ENCODE measurements around the gene UBE2V1.
"Not testable (repeated sequence)": the region's sequence is repeated elsewhere in the genome, so short reads cannot be mapped to it uniquely, and the experiment has no call there.

UBE2V1 gene

GRCh38 chr20:50095476-50096078, 17.4 kb downstream of the UBE2V1 start:
- no peak for DNase-seq (ENCODE audit: low read depth, low spot score)

GRCh38 chr20:50094522-50094921, 18.4 kb downstream of the UBE2V1 start:
- no peak for DNase-seq (ENCODE audit: low read depth, low spot score)

DNA sequence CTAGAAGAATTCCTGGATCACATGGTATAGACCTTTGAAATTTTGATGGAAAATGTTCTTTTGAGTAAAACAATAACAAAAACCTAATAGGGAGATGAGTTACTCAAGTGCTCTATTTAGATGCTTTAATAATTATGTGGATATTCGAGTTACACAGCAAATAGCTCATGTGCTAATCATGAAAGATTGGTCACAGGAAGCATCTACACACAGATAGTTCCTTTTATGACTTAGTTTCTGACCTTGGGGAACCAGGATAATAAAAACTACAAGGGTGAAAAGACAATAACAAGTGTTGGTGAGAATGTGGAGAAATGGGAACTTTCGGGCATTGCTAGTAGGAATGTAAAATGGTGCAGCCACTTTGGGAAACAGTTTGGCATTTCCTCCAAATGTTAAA, 19.7 kb downstream of the UBE2V1 start:
- DNase-seq (ENCODE audit: low read depth, low spot score) = no peak

DNA sequence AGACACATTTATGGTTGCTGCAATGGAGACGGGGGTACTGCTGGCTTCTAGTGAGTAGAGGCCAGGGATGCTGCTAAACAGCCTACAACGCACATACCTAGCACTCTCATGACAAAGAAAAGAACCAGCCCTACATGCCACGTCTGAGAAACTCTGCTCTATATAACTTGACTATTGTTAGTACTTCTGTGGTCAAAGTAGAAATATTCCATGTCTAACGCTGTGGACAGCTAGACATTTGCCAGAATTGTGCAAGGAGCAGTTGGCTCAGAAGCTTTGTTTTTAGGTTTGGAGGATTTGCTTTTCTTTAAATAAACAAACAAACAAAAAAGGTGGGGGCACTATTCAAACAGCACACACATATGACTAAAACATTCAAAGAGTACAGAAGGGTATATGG, 20.5 kb downstream of the UBE2V1 start:
- no peak for DNase-seq (ENCODE audit: low read depth, low spot score)

GRCh38 chr20:50089787-50090177, 23.2 kb downstream of the UBE2V1 start:
- no peak for DNase-seq (ENCODE audit: low read depth, low spot score)

- DNase-seq (ENCODE audit: low read depth, low spot score) = no peak
These were observed 23.7 kb downstream of the UBE2V1 start for GRCh38 chr20:50089140-50089786.

DNA sequence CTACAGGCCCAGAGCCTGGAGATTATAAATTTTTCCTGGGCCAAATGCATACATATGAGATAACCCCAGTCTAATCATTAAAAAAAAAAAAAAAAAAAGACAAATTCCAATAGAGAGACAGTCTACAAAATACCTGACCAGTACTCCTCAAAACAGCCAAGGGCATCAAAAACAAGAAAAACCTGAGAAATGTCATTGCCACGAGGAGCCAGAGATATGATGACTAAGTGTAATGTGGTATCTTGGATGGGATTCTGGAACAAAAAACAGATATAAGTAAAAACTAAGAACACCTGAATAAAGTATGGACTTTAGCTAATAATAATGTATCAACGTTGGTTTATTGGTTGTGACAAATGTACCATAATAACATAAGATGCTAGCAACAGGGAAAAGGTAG, 24.9 kb downstream of the UBE2V1 start:
- DNase-seq (ENCODE audit: low read depth, low spot score) = no peak

DNA sequence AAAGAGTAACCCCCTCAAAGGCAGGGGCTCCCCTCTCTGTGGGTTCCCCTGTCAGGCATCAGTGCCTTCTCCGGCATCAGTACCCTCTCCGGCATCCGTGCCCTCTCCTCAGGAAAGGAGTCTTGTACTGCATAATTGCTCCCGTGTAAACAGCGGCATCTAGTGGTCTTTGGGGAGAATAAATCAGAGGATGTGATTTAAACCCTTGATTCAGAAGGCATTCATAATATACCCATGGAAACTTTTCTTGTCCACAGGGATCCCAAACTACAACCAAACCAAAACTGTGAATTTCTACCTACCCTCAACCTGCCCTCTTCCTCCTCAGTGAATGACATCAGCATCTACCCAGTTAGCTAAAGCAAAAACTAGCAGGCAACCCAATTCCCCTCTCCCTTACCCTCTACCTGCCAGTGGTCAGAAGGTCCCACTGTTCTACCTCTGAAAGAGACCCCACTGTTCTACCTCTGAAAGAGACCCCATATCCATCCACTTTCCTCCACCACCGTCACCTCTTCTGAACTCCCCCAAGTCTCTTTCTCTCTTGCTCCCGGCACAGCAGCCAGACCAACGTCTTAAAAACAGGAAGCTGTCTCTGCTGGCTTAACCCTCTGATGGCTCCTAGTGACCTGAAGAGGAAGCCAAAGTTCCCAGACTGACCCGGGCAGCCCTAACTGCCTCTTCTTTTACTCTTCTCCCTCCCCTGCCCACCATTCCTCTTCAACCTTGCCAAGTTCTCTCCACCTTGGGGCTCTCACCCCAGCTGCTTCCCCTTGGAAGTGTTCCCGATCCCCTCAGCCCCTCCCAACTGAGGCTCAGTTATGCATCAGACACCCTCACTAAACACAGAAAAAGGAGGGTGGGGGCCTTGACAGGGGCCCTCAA, 27.2 kb downstream of the UBE2V1 start:
- no peak for DNase-seq (ENCODE audit: low read depth, low spot score)

GRCh38 chr20:50085146-50085480, 27.8 kb downstream of the UBE2V1 start:
- no peak for DNase-seq (ENCODE audit: low read depth, low spot score)

- no peak for DNase-seq (ENCODE audit: low read depth, low spot score)
These were observed 29.9 kb downstream of the UBE2V1 start for GRCh38 chr20:50083034-50083433.

GRCh38 chr20:50082056-50082455, 30.9 kb downstream of the UBE2V1 start:
- not testable (repeated sequence) for DNase-seq (ENCODE audit: low read depth, low spot score)

DNA sequence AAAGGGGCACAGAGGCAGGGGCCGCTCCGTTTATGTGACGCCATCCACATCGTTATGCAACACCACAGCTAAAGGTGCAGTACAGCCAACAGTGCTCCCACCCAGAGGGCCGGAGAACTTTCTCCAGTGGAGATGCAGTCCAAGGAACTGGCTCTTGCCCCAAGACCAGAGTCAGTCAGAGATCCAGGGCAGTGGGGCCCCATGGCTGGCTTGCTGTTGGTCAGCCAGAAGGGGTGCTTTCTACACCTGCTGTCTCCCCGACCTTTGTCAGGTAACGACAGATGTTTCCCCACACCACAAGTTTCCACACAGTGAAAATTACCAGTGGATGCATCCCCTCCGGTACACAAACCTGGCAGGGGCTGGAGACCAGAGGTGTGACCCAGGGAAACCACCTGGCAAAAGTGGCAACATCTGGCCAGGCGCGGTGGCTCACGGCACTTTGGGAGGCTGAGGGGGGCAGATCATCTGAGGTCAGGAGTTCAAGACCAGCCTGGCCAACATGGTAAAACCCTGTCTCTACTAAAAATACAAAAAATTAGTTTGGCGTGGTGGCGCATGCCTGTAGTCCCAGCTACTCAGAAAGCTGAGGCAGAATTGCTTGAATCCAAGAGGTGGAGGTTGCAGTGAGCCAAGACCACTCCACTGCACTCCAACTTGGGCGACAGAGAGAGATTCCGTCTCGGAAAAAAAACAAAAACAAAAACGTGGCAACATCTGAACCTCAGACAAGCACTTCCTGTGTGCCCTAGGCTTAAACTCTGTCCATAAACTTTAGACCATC, 34.9 kb downstream of the UBE2V1 start:
- no peak for DNase-seq (ENCODE audit: low read depth, low spot score)

DNA sequence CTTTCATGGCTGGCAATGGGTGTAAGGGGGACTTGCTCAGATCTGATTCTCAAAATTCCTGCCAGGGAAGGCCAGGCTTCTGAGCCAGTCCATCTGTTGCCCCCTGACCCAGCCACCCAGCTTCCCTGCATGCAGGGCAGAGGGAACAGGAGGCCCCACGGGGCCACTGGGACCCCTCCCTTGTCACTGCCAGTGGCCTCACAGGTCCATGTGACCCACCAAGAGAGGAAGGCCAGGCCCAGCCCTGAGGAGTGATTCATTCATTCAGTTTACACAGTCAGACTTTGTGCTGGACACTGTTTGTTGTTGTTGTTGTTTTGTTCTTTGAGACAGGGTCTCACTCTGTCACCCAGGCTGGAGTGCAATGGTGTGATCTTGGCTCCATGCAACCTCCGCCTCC, 39.5 kb downstream of the UBE2V1 start:
- no peak for DNase-seq (ENCODE audit: low read depth, low spot score)

DNA sequence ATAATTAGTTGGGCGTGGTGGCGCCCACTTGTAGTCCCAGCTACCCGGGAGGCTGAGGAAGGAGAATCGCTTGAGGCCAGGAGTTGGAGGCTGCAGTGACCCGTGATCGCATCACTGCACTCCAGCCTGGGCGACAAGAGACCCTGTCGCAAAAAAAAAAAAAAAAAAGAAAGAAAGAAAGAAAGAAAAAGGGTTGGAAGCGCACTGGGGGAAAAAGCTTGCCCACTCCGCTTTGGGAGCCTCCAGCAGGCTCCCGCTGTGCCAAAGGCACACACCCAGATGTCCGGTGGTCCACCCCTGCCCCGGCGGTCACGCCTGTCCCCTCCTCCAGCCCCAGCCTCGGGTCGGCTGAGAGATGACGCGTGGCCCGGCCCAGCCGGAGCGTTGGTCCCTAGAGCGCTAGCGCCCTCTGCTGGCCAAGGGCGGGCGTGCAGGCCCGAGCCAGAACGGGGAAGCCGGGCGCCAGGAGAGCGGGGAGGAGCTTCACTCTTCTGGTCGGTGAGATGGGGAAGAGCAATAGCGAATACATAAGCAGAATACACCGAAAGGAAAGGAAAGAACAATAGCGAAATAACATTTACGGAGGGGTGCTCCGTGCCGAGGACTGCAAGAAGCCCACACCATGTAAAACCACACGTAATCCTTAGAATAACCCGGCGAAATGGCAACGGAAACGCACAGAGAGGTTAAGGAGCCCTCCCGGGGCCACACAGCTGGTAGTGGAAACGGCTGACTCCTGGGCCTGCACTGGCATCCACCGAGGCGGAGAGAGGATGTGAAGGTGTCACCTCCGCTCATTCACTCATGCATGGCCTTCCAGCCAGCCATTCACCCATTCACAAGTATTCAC, 41.7 kb downstream of the UBE2V1 start:
- peak; percentile 57 for DNase-seq (ENCODE audit: low read depth, low spot score)

DNA sequence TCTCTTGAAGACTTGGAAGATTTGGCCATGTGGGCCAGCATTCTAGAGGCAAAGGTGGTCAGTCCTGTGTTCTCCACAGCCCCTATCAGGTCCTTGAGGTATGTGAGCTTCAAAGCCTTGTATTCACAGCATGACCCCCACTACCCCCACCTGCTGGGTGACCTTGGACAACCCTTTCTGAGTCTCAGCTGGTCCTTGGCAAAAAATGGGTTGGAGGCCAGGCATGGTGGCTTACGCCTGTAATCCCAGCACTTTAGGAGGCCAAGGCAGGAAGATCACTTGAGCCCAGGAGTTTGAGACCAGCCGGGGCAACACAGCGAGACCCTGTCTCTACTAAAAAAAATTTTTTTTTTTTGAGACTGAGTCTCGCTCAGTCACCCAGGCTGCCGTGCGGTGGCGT, 42.6 kb downstream of the UBE2V1 start:
- no peak for DNase-seq (ENCODE audit: low read depth, low spot score)

- no peak for DNase-seq (ENCODE audit: low read depth, low spot score)
These were observed 44.8 kb downstream of the UBE2V1 start for GRCh38 chr20:50068041-50068651.

GRCh38 chr20:50067461-50067860, 45.5 kb downstream of the UBE2V1 start:
- no peak for DNase-seq (ENCODE audit: low read depth, low spot score)

- no peak for DNase-seq (ENCODE audit: low read depth, low spot score)
These were observed 45.9 kb downstream of the UBE2V1 start for GRCh38 chr20:50067018-50067417.

DNA sequence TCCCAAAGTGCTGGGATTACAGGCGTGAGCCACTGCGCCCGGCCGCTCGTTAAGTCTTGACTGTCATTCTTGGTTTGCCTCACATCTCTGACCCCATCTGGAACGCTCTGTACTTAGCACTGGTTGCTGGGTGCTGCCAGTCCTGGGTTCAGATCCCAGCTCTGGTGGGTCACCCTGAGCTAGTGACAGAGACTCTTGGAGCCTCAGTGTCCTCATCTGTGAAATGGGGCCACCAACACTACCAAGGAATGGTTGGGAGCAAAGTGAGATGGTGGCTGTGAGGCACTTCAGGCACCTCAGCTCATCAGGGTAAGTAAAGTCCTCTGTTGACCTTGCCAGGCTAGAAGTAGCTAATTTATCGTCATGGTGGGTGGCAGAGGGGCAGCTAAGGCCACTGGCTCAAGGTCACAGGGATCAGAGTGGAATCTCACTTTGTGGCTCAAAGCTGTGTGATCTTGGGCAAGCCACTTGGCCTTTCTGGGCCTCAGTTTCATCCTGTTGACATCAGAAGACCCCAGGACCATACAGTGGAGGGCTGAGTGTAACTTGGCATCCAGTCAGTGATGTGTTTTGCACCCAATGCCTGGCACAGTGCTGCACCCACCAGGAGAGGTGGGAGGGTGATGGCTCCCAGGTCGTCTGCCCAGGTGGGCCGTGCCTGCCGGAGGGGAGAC, 46.7 kb downstream of the UBE2V1 start:
- no peak for DNase-seq (ENCODE audit: low read depth, low spot score)

DNA sequence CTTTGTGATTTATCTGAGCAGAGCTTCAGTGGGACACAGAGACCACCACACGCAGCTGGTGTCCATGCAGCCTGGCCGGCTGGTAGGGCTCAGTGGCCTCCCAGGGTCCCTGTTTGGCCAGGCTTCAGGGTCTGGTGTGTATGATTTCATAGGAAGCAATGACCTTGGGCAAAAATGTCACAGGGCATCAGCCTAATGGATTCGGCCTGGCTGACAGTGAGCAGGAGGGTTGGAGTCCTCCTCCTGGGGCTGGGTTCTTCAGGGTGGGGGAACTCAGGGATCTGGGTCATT, 47.7 kb downstream of the UBE2V1 start:
- no peak for DNase-seq (ENCODE audit: low read depth, low spot score)
